ENCODE data around the gene CLHC1.

GRCh38 chr2:55155764-55156281 lies 76.3 kb downstream of the CLHC1 start:
- TF ChIP-seq EP300 (IDR thresholded peaks at IDR 0.05) (no peak), POLR2AphosphoS5 (IDR thresholded peaks at IDR 0.05) (no peak), POLR2A (IDR thresholded peaks at IDR 0.05; ENCODE audit: low read depth) (no peak)
- TF ChIP-seq, protein P1, sequence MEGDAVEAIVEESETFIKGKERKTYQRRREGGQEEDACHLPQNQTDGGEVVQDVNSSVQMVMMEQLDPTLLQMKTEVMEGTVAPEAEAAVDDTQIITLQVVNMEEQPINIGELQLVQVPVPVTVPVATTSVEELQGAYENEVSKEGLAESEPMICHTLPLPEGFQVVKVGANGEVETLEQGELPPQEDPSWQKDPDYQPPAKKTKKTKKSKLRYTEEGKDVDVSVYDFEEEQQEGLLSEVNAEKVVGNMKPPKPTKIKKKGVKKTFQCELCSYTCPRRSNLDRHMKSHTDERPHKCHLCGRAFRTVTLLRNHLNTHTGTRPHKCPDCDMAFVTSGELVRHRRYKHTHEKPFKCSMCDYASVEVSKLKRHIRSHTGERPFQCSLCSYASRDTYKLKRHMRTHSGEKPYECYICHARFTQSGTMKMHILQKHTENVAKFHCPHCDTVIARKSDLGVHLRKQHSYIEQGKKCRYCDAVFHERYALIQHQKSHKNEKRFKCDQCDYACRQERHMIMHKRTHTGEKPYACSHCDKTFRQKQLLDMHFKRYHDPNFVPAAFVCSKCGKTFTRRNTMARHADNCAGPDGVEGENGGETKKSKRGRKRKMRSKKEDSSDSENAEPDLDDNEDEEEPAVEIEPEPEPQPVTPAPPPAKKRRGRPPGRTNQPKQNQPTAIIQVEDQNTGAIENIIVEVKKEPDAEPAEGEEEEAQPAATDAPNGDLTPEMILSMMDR (IDR thresholded peaks at IDR 0.05), result no peak
